AG04449 (cell line): ENCODE results near the gene FRYL.
"Not testable (repeated sequence)": the region's sequence is repeated elsewhere in the genome, so short reads cannot be mapped to it uniquely, and the experiment has no call there.

ENCODE experiments used
- CTCF ChIA-PET: fragments of 350-600 bp; formaldehyde crosslinking; extraction: SDS; loops from one replicate; lab custom pipeline; 2021; ENCODE audit warnings: antibody characterized with exemption; lab: Yijun Ruan, JAX
- POLR2A ChIA-PET: fragments of 400-600, 350-600 bp; formaldehyde crosslinking; extraction: SDS; loops from one replicate; lab custom pipeline; 2020; ENCODE audit warnings: antibody characterized with exemption, inconsistent platforms; lab: Yijun Ruan, JAX
- DNase-seq: peaks from one replicate; pipeline ENCODE4 v3.0.0-alpha.2; 2010; ENCODE audit warnings: low read depth, low spot score
- H3K4me3 ChIP-seq: 2 replicates; pipeline ENCODE4 v1.5.1; 2011; ENCODE audit warnings: low read depth, mild to moderate bottlenecking, control low read depth, low read length
- TF ChIP-seq, protein P1 (sequence below): IDR thresholded peaks from one replicate; pipeline ENCODE4 v1.5.1; 2011; ENCODE audit warnings: mild to moderate bottlenecking, moderate library complexity, low read length, control low read depth, inconsistent platforms; ENCODE audit not compliant: insufficient read depth; ENCODE audit errors: missing control alignments

FRYL gene

GRCh38 chr4:48742412-48742811 is 37.7 kb downstream of the FRYL start:
- CTCF ChIA-PET, result no interaction called here
- no peak for DNase-seq
- POLR2A ChIA-PET, result no interaction called here
- H3K4me3 ChIP-seq, result no peak overlapping the region
- TF ChIP-seq, protein P1, sequence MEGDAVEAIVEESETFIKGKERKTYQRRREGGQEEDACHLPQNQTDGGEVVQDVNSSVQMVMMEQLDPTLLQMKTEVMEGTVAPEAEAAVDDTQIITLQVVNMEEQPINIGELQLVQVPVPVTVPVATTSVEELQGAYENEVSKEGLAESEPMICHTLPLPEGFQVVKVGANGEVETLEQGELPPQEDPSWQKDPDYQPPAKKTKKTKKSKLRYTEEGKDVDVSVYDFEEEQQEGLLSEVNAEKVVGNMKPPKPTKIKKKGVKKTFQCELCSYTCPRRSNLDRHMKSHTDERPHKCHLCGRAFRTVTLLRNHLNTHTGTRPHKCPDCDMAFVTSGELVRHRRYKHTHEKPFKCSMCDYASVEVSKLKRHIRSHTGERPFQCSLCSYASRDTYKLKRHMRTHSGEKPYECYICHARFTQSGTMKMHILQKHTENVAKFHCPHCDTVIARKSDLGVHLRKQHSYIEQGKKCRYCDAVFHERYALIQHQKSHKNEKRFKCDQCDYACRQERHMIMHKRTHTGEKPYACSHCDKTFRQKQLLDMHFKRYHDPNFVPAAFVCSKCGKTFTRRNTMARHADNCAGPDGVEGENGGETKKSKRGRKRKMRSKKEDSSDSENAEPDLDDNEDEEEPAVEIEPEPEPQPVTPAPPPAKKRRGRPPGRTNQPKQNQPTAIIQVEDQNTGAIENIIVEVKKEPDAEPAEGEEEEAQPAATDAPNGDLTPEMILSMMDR, result no peak

GRCh38 chr4:48739560-48740019 is 40.5 kb downstream of the FRYL start:
- ChIA-PET POLR2A (no interaction called here), CTCF (no interaction called here)
- TF ChIP-seq, protein P1, result no peak
- H3K4me3 ChIP-seq, result no peak overlapping the region
- no peak for DNase-seq

GRCh38 chr4:48738856-48739255 is 41.2 kb downstream of the FRYL start:
- POLR2A ChIA-PET, result no interaction called here

DNA sequence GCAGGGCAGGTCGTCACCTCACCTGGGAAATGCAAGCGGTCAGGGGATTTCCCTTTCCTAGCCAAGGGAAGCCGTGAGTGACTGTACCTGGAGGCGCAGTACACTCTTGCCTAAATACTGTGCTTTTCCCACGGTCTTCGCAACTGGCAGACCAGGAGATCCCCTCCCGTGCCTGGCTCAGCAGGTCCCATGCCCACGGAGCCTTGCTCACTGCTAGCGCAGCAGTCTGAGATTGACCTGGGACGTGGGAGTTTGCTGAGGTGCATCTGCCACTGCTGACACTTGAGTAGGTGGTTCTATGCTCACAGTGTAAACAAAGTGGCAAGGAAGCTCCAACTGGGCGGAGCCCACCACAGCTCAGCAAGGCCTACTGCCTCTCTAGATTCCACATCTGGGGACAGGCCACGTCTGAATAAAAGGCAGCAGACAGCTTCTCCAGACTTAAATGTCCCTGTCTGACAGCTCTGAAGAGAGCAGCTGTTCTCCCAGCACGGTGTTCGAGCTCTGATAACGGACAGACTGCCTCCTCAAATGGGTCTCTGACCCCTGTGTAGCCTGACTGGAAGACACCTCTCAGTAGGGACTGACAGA is 51.1 kb downstream of the FRYL start:
- DNase-seq, H3K4me3 ChIP-seq, POLR2A ChIA-PET, CTCF ChIA-PET: not testable (repeated sequence)

More at GRCh38 chr4:48738856-48739255, 41.2 kb downstream of the FRYL start:
- CTCF ChIA-PET, result no interaction called here
- TF ChIP-seq, protein P1, result no peak
- H3K4me3 ChIP-seq, result no peak overlapping the region
- DNase-seq, result no peak

DNA sequence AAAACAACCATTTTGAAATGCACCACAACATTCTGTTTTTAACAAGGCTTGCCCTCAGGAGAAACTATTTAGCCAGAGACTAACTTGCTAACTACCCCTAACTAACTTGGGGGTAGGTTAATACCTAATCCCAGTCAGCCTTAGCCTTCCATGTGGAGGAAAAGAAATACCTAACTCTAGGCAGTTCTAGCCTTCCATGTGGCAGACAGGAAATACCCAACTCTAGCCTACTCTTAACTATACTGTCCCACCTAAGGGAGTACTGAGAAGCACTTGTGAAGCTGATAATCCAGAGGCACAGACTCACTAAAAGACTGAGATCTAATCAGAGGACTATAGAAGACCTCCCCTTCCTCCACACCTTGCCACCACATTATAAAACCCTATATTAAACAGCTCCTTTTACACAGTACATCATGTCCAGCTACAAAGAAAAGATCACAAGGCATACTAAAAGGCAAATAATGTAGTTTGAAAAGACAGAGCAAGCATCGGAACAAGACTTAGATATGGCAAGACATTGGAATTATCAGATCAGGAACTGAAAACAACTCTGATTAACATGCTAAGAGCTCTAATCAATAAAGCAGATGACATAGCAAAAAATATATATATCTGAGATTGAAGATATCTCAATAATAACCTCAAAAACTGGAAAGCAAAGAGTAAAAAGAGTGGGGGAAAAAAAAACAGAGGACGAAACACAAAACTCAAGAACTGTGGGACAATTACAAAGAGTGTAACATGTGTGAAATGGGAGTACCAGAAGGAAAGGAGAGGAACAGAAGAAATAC is 52.2 kb downstream of the FRYL start:
- POLR2A ChIA-PET, result no interaction called here
- CTCF ChIA-PET, result interaction anchor here (0.9 kb wide), 1 partner anchor 234 kb away, joined by 4 read pairs; no protein-coding TSS in a partner anchor
- no peak overlapping the region for H3K4me3 ChIP-seq
- TF ChIP-seq, protein P1, result no peak
- no peak for DNase-seq

DNA sequence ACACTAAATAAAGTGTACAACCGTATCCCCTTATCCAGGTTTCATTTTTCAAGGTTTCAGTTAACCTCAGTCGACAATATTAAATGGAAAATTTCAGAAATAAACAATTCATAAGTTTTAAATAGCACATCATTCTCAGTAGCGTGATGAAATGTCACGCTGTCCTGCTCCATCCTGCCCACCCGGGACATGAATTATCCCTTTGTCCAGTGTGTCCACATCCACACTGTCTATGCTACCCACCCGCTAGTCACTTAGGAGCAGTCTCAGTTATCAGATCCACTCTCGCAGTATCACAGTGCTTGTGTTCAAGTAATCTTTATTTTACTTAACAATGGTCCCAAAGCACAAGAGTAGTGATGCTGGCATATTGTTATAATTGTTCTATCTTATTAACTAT is 54.7 kb downstream of the FRYL start:
- TF ChIP-seq, protein P1, result no peak
- no peak for DNase-seq
- no peak overlapping the region for H3K4me3 ChIP-seq
- POLR2A ChIA-PET, result no interaction called here
- CTCF ChIA-PET, result no interaction called here
